ES-I3 (cell line): ENCODE measurements around the gene RALGAPA2.

Experiments used
- H3K36me3 ChIP-seq: 2 replicates; pipeline ENCODE4 v1.6.1; 2013; ENCODE audit warnings: mild to moderate bottlenecking, low read length, control low read depth, moderate library complexity; ENCODE audit not compliant: insufficient read depth
- H3K4me1 ChIP-seq: 2 replicates; pipeline ENCODE4 v1.6.1; 2013; ENCODE audit warnings: mild to moderate bottlenecking, control low read depth, low read length; ENCODE audit not compliant: insufficient read depth
- H3K9ac ChIP-seq: 2 replicates; pipeline ENCODE4 v1.6.1; 2013; ENCODE audit warnings: low read depth, mild to moderate bottlenecking, low read length, moderate library complexity
- H3K9me3 ChIP-seq: 2 replicates; pipeline ENCODE4 v1.6.1; 2013; ENCODE audit warnings: mild to moderate bottlenecking, low read length, moderate library complexity; ENCODE audit not compliant: control insufficient read depth, insufficient read depth

RALGAPA2 gene

GRCh38 chr20:20439602-20440190 lies 272.7 kb downstream of the RALGAPA2 start:
- H3K9ac ChIP-seq: no peak overlapping the region
- no peaks in the 10 kb centered on the region for H3K36me3 ChIP-seq
- no peaks in the 10 kb centered on the region for H3K9me3 ChIP-seq
- peaks cover 11% of the 10 kb centered on the region for H3K4me1 ChIP-seq

GRCh38 chr20:20437314-20437713 lies 275.1 kb downstream of the RALGAPA2 start:
- H3K9ac ChIP-seq: no peak overlapping the region
- H3K36me3 ChIP-seq: no peaks in the 10 kb centered on the region
- H3K9me3 ChIP-seq: no peaks in the 10 kb centered on the region
- peaks cover 7% of the 10 kb centered on the region; the same call in 1 of the 2 replicates for H3K4me1 ChIP-seq

- Histone ChIP-seq H3K9ac (no peak overlapping the region), H3K4me1 (peaks cover 7% of the 10 kb centered on the region; the same call in 1 of the 2 replicates), H3K9me3 (no peaks in the 10 kb centered on the region), H3K36me3 (no peaks in the 10 kb centered on the region)
Measured at GRCh38 chr20:20436689-20437088, 275.8 kb downstream of the RALGAPA2 start.

- H3K36me3 ChIP-seq: no peaks in the 10 kb centered on the region
- H3K4me1 ChIP-seq: no peaks in the 10 kb centered on the region
- H3K9me3 ChIP-seq: no peaks in the 10 kb centered on the region
- H3K9ac ChIP-seq: no peak overlapping the region
Measured at GRCh38 chr20:20435453-20435852, 277.0 kb downstream of the RALGAPA2 start.

GRCh38 chr20:20432618-20433286 lies 279.7 kb downstream of the RALGAPA2 start:
- no peaks in the 10 kb centered on the region for H3K36me3 ChIP-seq
- no peaks in the 10 kb centered on the region for H3K9me3 ChIP-seq
- no peak overlapping the region for H3K9ac ChIP-seq
- H3K4me1 ChIP-seq: no peaks in the 10 kb centered on the region

- Histone ChIP-seq H3K4me1 (no peaks in the 10 kb centered on the region), H3K9me3 (no peaks in the 10 kb centered on the region), H3K36me3 (no peaks in the 10 kb centered on the region), H3K9ac (no peak overlapping the region)
Measured at GRCh38 chr20:20430066-20430465, 282.4 kb downstream of the RALGAPA2 start.

- H3K4me1 ChIP-seq: no peaks in the 10 kb centered on the region
Measured at GRCh38 chr20:20428067-20428466, 284.4 kb downstream of the RALGAPA2 start.

GRCh38 chr20:20427227-20427864 lies 285.1 kb downstream of the RALGAPA2 start:
- Histone ChIP-seq H3K9me3 (no peaks in the 10 kb centered on the region), H3K4me1 (no peaks in the 10 kb centered on the region), H3K36me3 (no peaks in the 10 kb centered on the region), H3K9ac (no peak overlapping the region)

More at GRCh38 chr20:20428067-20428466, 284.4 kb downstream of the RALGAPA2 start:
- Histone ChIP-seq H3K9ac (no peak overlapping the region), H3K9me3 (no peaks in the 10 kb centered on the region), H3K36me3 (no peaks in the 10 kb centered on the region)

GRCh38 chr20:20426655-20426907 lies 285.9 kb downstream of the RALGAPA2 start:
- Histone ChIP-seq H3K4me1 (no peaks in the 10 kb centered on the region), H3K36me3 (no peaks in the 10 kb centered on the region), H3K9me3 (no peaks in the 10 kb centered on the region), H3K9ac (no peak overlapping the region)

- Histone ChIP-seq H3K4me1 (no peaks in the 10 kb centered on the region), H3K9ac (no peak overlapping the region), H3K9me3 (no peaks in the 10 kb centered on the region), H3K36me3 (no peaks in the 10 kb centered on the region)
Measured at GRCh38 chr20:20425823-20426654, 286.4 kb downstream of the RALGAPA2 start.

GRCh38 chr20:20423117-20423516 lies 289.3 kb downstream of the RALGAPA2 start:
- Histone ChIP-seq H3K9ac (no peak overlapping the region), H3K36me3 (no peaks in the 10 kb centered on the region), H3K4me1 (no peaks in the 10 kb centered on the region), H3K9me3 (no peaks in the 10 kb centered on the region)

- no peaks in the 10 kb centered on the region for H3K36me3 ChIP-seq
- H3K9ac ChIP-seq: no peak overlapping the region
- H3K9me3 ChIP-seq: no peaks in the 10 kb centered on the region
- H3K4me1 ChIP-seq: no peaks in the 10 kb centered on the region
Measured at GRCh38 chr20:20417876-20418676, 294.4 kb downstream of the RALGAPA2 start.

- Histone ChIP-seq H3K4me1 (peaks cover 15% of the 10 kb centered on the region), H3K9ac (no peak overlapping the region), H3K9me3 (no peaks in the 10 kb centered on the region), H3K36me3 (no peaks in the 10 kb centered on the region)
Measured at GRCh38 chr20:20415321-20415720, 297.1 kb downstream of the RALGAPA2 start.

- Histone ChIP-seq H3K36me3 (no peaks in the 10 kb centered on the region), H3K4me1 (peaks cover 15% of the 10 kb centered on the region), H3K9ac (no peak overlapping the region), H3K9me3 (no peaks in the 10 kb centered on the region)
Measured at GRCh38 chr20:20414640-20415220, 297.7 kb downstream of the RALGAPA2 start.
